SK-N-SH treated with all-trans-retinoic acid at 6 μM for 48 hours (cell line): ENCODE measurements around the gene WIPF2.
A peak's percentile ranks its signal among the peaks of the same experiment; 100 is the strongest.

Experiments
- ATAC-seq: fragments of 200-7000 bp; cut with Tn5 transposase; 3 replicates; pipeline ENCODE4 v1.9.1; 2020; ENCODE audit warnings: mild to moderate bottlenecking, moderate library complexity
- ARNTL ChIP-seq: fragments of 450-650 bp; formaldehyde crosslinking; IDR thresholded peaks from 2 replicates; pipeline ENCODE4 v1.5.0; 2020; ENCODE audit warnings: low read depth, mild to moderate bottlenecking, moderate library complexity, borderline replicate concordance
- BACH2 ChIP-seq: fragments of 250-450 bp; sonication (Bioruptor Pico); IDR thresholded peaks from 2 replicates; pipeline ENCODE4 v1.9.0; 2021; ENCODE audit warnings: mild to moderate bottlenecking, borderline replicate concordance
- CSDC2 ChIP-seq: fragments of 250-450 bp; sonication (Bioruptor Pico); IDR thresholded peaks from 2 replicates; pipeline ENCODE4 v1.5.0; 2020; ENCODE audit warnings: mild to moderate bottlenecking, moderate library complexity
- ESRRG ChIP-seq: fragments of 250-450 bp; sonication (Bioruptor Pico); IDR thresholded peaks from 2 replicates; pipeline ENCODE4 v1.6.1; 2021; ENCODE audit warnings: mild to moderate bottlenecking
- GLIS3 ChIP-seq: fragments of 250-450 bp; sonication (Bioruptor Pico); IDR thresholded peaks from 2 replicates; pipeline ENCODE4 v1.5.0; 2020; ENCODE audit warnings: mild to moderate bottlenecking, moderate library complexity
- SNAI2 ChIP-seq: fragments of 250-450 bp; sonication (Bioruptor Pico); IDR thresholded peaks from 2 replicates; pipeline ENCODE4 v1.5.0; 2020; ENCODE audit warnings: mild to moderate bottlenecking, moderate library complexity
- TCF4 ChIP-seq: fragments of 250-450 bp; sonication (Bioruptor Pico); IDR thresholded peaks from 2 replicates; pipeline ENCODE4 v1.8.0; 2021; ENCODE audit warnings: mild to moderate bottlenecking, moderate library complexity, borderline replicate concordance
- ZFP3 ChIP-seq: fragments of 250-450 bp; sonication (Bioruptor Pico); IDR thresholded peaks from 2 replicates; pipeline ENCODE4 v1.5.0; 2020; ENCODE audit warnings: mild to moderate bottlenecking, moderate library complexity
- ZNF565 ChIP-seq: fragments of 450-650 bp; formaldehyde crosslinking; conservative IDR thresholded peaks from 2 replicates; pipeline ENCODE4 v1.5.0; 2020; ENCODE audit warnings: low read depth, mild to moderate bottlenecking, moderate library complexity
- ZNF70 ChIP-seq: fragments of 450-650 bp; formaldehyde crosslinking; IDR thresholded peaks from 2 replicates; pipeline ENCODE4 v1.5.0; 2020; ENCODE audit warnings: mild to moderate bottlenecking, moderate library complexity
- ZNF8 ChIP-seq: fragments of 450-650 bp; formaldehyde crosslinking; IDR thresholded peaks from 2 replicates; pipeline ENCODE4 v1.5.0; 2020; ENCODE audit warnings: mild to moderate bottlenecking, moderate library complexity
- TF ChIP-seq, protein P1 (sequence below): fragments of 250-450 bp; sonication (Bioruptor Pico); IDR thresholded peaks from 2 replicates; pipeline ENCODE4 v1.8.0; 2021; ENCODE audit warnings: low read depth, mild to moderate bottlenecking, moderate library complexity, borderline replicate concordance
- TF ChIP-seq, protein P2 (sequence below): fragments of 250-450 bp; sonication (Bioruptor Pico); IDR thresholded peaks from 2 replicates; pipeline ENCODE4 v1.5.1; 2020; ENCODE audit warnings: low read depth, mild to moderate bottlenecking, moderate library complexity
- TF ChIP-seq, protein P3 (sequence below): fragments of 250-450 bp; sonication (Bioruptor Pico); IDR thresholded peaks from 2 replicates; pipeline ENCODE4 v1.8.0; 2020; ENCODE audit warnings: mild to moderate bottlenecking, moderate library complexity, borderline replicate concordance

WIPF2 gene

DNA sequence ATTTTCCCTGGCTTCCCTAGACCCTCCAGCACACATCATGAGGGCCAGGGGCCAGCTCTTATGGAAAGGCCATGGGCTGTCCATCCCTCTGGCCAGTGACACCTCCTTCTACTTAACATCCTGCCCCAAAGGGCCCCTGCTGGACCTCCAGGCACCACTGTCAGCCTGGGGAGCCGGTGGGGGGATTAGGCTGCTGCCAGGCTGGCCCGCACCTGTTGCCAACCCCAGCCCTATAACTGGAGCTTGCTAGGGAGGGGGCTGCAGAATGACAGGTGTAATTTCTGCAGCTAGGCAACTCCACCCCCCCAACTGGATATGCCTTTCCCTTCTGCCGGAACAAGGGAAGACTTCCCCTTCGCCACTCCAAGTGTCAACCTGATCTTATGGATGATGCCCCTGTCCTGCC, 102.4 kb downstream of the WIPF2 start:
- TF ChIP-seq SNAI2 (CRISPR knock-in tag) = no peak
- TF ChIP-seq BACH2 (CRISPR knock-in tag) = no peak
- no peak for TF ChIP-seq TCF4 (CRISPR knock-in tag)
- TF ChIP-seq ZNF8 = no peak
- TF ChIP-seq, protein P1, sequence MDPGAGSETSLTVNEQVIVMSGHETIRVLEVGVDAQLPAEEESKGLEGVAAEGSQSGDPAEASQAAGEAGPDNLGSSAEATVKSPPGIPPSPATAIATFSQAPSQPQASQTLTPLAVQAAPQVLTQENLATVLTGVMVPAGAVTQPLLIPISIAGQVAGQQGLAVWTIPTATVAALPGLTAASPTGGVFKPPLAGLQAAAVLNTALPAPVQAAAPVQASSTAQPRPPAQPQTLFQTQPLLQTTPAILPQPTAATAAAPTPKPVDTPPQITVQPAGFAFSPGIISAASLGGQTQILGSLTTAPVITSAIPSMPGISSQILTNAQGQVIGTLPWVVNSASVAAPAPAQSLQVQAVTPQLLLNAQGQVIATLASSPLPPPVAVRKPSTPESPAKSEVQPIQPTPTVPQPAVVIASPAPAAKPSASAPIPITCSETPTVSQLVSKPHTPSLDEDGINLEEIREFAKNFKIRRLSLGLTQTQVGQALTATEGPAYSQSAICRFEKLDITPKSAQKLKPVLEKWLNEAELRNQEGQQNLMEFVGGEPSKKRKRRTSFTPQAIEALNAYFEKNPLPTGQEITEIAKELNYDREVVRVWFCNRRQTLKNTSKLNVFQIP = no peak
- TF ChIP-seq ZNF70 (CRISPR knock-in tag) = no peak
- TF ChIP-seq ZNF565 (CRISPR knock-in tag) = no peak
- no peak for TF ChIP-seq CSDC2 (CRISPR knock-in tag)
- TF ChIP-seq GLIS3 (CRISPR knock-in tag) = no peak
- no peak for ATAC-seq

DNA sequence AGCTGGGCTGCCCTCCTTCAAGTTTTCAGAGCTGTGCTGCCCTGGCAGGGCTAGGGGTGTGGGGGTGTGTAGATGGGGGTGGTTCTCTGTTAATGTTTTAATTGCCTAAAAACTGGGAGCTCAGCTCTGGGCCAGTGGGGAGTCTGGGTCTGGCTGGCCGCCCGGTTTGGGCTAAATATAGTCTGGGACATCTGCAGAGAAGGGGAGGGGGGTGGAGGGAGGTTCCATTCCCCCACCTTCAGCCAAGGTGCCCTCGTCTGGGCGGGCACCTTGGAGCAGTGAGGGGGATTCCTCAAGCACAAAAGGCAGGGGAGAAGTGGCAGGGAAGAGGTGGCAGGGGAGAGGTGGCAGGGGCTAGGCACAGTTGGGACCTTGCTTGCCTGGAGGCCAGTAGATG, 102.9 kb downstream of the WIPF2 start:
- TF ChIP-seq ZNF8 (no peak), ZFP3 (no peak), ARNTL (CRISPR knock-in tag) (no peak)
- TF ChIP-seq, protein P2, sequence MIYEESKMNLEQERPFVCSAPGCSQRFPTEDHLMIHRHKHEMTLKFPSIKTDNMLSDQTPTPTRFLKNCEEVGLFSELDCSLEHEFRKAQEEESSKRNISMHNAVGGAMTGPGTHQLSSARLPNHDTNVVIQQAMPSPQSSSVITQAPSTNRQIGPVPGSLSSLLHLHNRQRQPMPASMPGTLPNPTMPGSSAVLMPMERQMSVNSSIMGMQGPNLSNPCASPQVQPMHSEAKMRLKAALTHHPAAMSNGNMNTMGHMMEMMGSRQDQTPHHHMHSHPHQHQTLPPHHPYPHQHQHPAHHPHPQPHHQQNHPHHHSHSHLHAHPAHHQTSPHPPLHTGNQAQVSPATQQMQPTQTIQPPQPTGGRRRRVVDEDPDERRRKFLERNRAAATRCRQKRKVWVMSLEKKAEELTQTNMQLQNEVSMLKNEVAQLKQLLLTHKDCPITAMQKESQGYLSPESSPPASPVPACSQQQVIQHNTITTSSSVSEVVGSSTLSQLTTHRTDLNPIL = no peak
- no peak for ATAC-seq

DNA sequence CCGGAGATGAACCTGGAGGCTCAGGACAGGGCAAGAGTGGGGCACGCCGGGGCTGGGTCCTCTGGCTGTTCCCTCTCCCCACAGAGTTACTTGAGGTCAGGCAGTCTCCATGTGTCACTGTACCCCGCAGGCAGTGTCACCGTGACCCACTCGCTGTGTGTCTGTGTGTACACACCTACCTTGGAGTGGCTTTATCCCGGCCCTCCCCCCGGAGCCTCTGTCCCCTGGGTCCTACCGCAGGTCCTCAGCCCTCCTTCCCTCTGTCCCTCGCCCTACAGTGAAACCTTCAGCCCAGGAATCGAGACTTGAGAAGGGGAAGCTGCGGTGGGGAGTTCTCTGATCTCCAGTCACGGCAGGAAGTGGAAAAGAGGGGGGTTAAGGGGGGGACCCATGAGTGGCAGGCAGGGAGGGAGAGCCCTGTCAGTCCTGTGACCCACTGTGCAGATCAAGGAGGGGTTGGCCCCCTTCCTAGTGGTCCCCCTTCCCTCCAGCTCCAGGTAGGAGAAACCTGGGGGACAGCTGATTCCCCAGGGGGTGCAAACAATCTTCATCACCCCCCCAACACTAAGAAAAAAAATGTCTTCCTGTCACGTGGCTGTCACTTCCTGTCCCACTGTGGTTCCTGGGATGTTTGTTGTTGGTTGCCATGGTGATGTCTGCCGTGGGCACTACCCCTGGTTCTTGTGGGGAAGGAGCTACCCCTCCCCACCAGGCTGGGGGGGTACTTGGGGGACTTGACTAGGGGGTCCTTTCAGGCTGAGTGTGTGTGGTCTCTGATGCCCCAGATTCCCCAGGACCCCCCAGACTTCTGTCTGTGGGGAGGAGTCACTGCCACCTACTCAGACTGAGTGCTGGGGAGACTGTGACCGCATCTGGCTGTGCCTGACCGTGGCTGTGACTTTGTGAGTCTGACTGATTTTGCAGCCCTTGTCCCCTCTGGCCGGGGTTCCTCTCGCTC, 103.5 kb downstream of the WIPF2 start:
- TF ChIP-seq ZFP3 = no peak
- TF ChIP-seq ESRRG (CRISPR knock-in tag) = no peak
- TF ChIP-seq, protein P2 = no peak
- TF ChIP-seq, protein P3, sequence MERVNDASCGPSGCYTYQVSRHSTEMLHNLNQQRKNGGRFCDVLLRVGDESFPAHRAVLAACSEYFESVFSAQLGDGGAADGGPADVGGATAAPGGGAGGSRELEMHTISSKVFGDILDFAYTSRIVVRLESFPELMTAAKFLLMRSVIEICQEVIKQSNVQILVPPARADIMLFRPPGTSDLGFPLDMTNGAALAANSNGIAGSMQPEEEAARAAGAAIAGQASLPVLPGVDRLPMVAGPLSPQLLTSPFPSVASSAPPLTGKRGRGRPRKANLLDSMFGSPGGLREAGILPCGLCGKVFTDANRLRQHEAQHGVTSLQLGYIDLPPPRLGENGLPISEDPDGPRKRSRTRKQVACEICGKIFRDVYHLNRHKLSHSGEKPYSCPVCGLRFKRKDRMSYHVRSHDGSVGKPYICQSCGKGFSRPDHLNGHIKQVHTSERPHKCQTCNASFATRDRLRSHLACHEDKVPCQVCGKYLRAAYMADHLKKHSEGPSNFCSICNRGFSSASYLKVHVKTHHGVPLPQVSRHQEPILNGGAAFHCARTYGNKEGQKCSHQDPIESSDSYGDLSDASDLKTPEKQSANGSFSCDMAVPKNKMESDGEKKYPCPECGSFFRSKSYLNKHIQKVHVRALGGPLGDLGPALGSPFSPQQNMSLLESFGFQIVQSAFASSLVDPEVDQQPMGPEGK (CRISPR knock-in tag) = peak; percentile 93
- peak; percentile 3; the same call in 2 of the 3 replicates for ATAC-seq

DNA sequence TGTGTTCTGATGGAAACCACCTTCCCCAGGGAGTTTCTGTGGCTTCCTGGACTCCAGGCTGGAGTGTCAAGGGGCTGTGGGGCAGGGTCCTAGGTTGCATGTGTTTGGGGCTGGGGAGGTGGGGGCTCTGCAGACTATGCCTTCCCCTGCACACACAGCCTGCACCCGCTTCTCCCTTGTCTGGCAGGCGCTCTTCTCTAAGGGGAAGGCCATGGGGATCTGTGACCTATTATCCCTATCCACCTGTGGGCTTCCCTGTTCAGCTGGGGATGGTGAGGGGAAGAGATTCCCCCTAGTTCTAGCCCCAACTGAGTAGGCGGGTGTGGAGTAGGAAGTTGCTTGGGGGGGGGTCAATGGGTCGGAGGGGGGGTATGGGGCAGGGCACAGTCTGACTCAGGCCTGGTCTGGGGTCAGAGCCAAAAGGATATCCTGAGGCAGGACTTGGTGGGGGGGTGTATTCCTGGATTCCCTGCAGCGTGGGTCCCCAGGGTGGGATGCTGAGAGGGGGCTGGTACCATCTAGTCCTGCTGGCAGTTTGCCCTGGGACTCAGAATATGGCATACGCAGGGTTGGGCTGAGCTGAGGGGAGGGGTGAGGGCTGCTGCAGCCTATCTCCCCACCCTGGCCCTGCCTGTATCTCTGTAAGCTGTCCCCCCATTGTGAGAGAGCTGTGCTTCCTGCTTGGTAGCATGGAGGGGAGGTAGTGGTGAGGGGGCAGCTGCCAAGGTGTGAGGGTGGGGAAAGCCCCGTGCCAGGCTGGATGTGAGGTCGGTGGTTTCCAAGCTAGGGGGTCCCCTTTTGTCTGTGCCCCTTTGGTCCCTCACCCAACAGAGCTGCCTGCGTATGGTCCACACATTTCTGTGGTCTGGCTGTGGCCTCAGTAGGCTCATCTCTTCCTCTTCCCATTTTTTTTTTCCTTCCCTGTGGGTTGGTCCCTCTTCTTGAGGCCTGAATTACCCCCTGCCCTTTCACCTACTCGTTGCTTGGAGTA, 104.6 kb downstream of the WIPF2 start:
- no peak for ATAC-seq
- no peak for TF ChIP-seq GLIS3 (CRISPR knock-in tag)
- no peak for TF ChIP-seq ESRRG (CRISPR knock-in tag)
- TF ChIP-seq, protein P2 = no peak
- TF ChIP-seq, all 23 proteins: peak for 0
